H9 (cell line): ENCODE results near the gene UGT1A7. TPM values are rescaled to one million over a fixed set of nuclear protein-coding genes. Genes with fewer than 3 reads are reported as not detected.

Experiments
- DNase-seq: peaks from one replicate; pipeline ENCODE4 v3.0.0-alpha.2; 2017
- H2AFZ ChIP-seq: one replicate; pipeline ENCODE4 v1.6.1; 2013; ENCODE audit warnings: mild to moderate bottlenecking, low read length, control low read depth, moderate library complexity
- H2AK5ac ChIP-seq: 2 replicates; pipeline ENCODE4 v1.6.1; 2013; ENCODE audit warnings: low read length, control low read depth, mixed read lengths; ENCODE audit not compliant: insufficient read length
- H2BK120ac ChIP-seq: one replicate; pipeline ENCODE4 v1.6.1; 2013; ENCODE audit warnings: low read depth, mild to moderate bottlenecking, low read length, control low read depth, inconsistent platforms; ENCODE audit not compliant: poor library complexity, severe bottlenecking
- H2BK12ac ChIP-seq: 2 replicates; pipeline ENCODE4 v1.6.1; 2013; ENCODE audit warnings: low read length, control low read depth, mixed read lengths, low read depth; ENCODE audit not compliant: insufficient read length
- H2BK15ac ChIP-seq: 2 replicates; pipeline ENCODE4 v1.6.1; 2013; ENCODE audit warnings: low read depth, low read length, control low read depth
- H2BK20ac ChIP-seq: one replicate; pipeline ENCODE4 v1.6.1; 2013; ENCODE audit warnings: low read depth, mild to moderate bottlenecking, low read length, control low read depth, inconsistent platforms; ENCODE audit not compliant: poor library complexity, severe bottlenecking
- H2BK5ac ChIP-seq: 2 replicates; pipeline ENCODE4 v1.6.1; 2013; ENCODE audit warnings: low read length, control low read depth, mixed read lengths; ENCODE audit not compliant: insufficient read length
- H3K14ac ChIP-seq: 2 replicates; pipeline ENCODE4 v1.6.1; 2013; ENCODE audit warnings: low read length, control low read depth; ENCODE audit not compliant: insufficient read depth
- H3K18ac ChIP-seq: 2 replicates; pipeline ENCODE4 v1.6.1; 2013; ENCODE audit warnings: low read depth, mild to moderate bottlenecking, mixed read lengths, low read length, control low read depth; ENCODE audit not compliant: insufficient read length
- H3K23ac ChIP-seq: 2 replicates; pipeline ENCODE4 v1.6.1; 2013; ENCODE audit warnings: low read length, control low read depth, mixed read lengths, low read depth; ENCODE audit not compliant: insufficient read length
- H3K23me2 ChIP-seq: 2 replicates; pipeline ENCODE4 v1.6.1; 2013; ENCODE audit warnings: low read depth, mild to moderate bottlenecking, mixed read lengths, low read length, control low read depth; ENCODE audit not compliant: insufficient read length, poor library complexity, severe bottlenecking
- H3K27ac ChIP-seq: 2 replicates; pipeline ENCODE4 v1.5.1; 2013; ENCODE audit warnings: low read length, control low read depth, mixed read lengths, low read depth; ENCODE audit not compliant: insufficient read length
- H3K27me3 ChIP-seq: 2 replicates; pipeline ENCODE4 v1.6.1; 2013; ENCODE audit warnings: low read length, control low read depth, inconsistent platforms; ENCODE audit not compliant: insufficient read depth
- H3K4ac ChIP-seq: 2 replicates; pipeline ENCODE4 v1.6.1; 2013; ENCODE audit warnings: low read depth, mild to moderate bottlenecking, control low read depth, inconsistent platforms, low read length, moderate library complexity
- H3K4me1 ChIP-seq: 2 replicates; pipeline ENCODE4 v1.6.1; 2013; ENCODE audit warnings: low read length, control low read depth, inconsistent platforms; ENCODE audit not compliant: insufficient read depth
- H3K4me2 ChIP-seq: 2 replicates; pipeline ENCODE4 v1.6.1; 2013; ENCODE audit warnings: low read length, control low read depth, mixed read lengths; ENCODE audit not compliant: insufficient read length, insufficient read depth
- H3K56ac ChIP-seq: 2 replicates; pipeline ENCODE4 v1.6.1; 2013; ENCODE audit warnings: low read depth, mild to moderate bottlenecking, mixed read lengths, low read length, control low read depth; ENCODE audit not compliant: insufficient read length
- H3K79me1 ChIP-seq: 2 replicates; pipeline ENCODE4 v1.6.1; 2013; ENCODE audit warnings: low read depth, mild to moderate bottlenecking, moderate library complexity, low read length, control low read depth, inconsistent platforms; ENCODE audit not compliant: insufficient read depth, poor library complexity, severe bottlenecking
- H3K79me2 ChIP-seq: 2 replicates; pipeline ENCODE4 v1.6.1; 2013; ENCODE audit warnings: low read length, control low read depth, inconsistent platforms; ENCODE audit not compliant: insufficient read depth
- H3K9ac ChIP-seq: 2 replicates; pipeline ENCODE4 v1.6.1; 2013; ENCODE audit warnings: low read length, control low read depth, mixed read lengths; ENCODE audit not compliant: insufficient read length; ENCODE audit errors: extremely low read depth
- H3K9me3 ChIP-seq: one replicate; pipeline ENCODE4 v1.6.1; 2013; ENCODE audit warnings: low read depth, low read length, inconsistent platforms; ENCODE audit not compliant: control insufficient read depth
- H3T11ph ChIP-seq: one replicate; pipeline ENCODE4 v1.6.1; 2013; ENCODE audit warnings: mild to moderate bottlenecking, low read length, control low read depth, inconsistent platforms
- H4K20me1 ChIP-seq: one replicate; pipeline ENCODE4 v1.6.1; 2013; ENCODE audit not compliant: control insufficient read depth, insufficient read length, insufficient read depth
- H4K5ac ChIP-seq: 2 replicates; pipeline ENCODE4 v1.6.1; 2013; ENCODE audit warnings: low read depth, mild to moderate bottlenecking, mixed read lengths, low read length, control low read depth; ENCODE audit not compliant: insufficient read length
- H4K8ac ChIP-seq: replicated peaks from 2 replicates; pipeline ENCODE4 v1.6.1; 2013; ENCODE audit warnings: low read length, control low read depth, mixed read lengths, low read depth; ENCODE audit not compliant: insufficient read length
- H4K91ac ChIP-seq: 2 replicates; pipeline ENCODE4 v1.6.1; 2013; ENCODE audit warnings: low read depth, mild to moderate bottlenecking, moderate library complexity, mixed read lengths, low read length, control low read depth; ENCODE audit not compliant: insufficient read length
- H3K27ac Mint-ChIP-seq, 3 experiments: 2 replicates in 2 of 3; 3 replicates in 1 of 3; pipeline ENCODE4 v1.8.0; 2020 to 2021; ENCODE audit warnings: mixed read lengths in 3 of 3, mild to moderate bottlenecking in 1 of 3, moderate library complexity in 1 of 3
- H3K27me3 Mint-ChIP-seq: 2 replicates; pipeline ENCODE4 v1.8.0; 2021; ENCODE audit warnings: low read depth, mild to moderate bottlenecking, moderate library complexity, mixed read lengths
- H3K36me3 Mint-ChIP-seq, 3 experiments: 2 replicates in 2 of 3; 3 replicates in 1 of 3; pipeline ENCODE4 v1.8.0; 2020 to 2021; ENCODE audit warnings: low read depth in 3 of 3, mixed read lengths in 3 of 3; ENCODE audit not compliant: insufficient read depth in 1 of 3
- H3K4me1 Mint-ChIP-seq, 2 experiments: 2 replicates each; pipeline ENCODE4 v1.8.0; 2020; ENCODE audit warnings: mixed read lengths in 2 of 2
- H3K4me3 Mint-ChIP-seq, 2 experiments: 2 replicates in 1 of 2; 3 replicates in 1 of 2; pipeline ENCODE4 v1.8.0; 2020 to 2021; ENCODE audit warnings: mild to moderate bottlenecking in 2 of 2, mixed read lengths in 2 of 2, moderate library complexity in 1 of 2
- H3K9me3 Mint-ChIP-seq, 2 experiments: 2 replicates in 1 of 2; 3 replicates in 1 of 2; pipeline ENCODE4 v1.8.0; 2020; ENCODE audit warnings: mild to moderate bottlenecking in 2 of 2, mixed read lengths in 2 of 2, moderate library complexity in 1 of 2
- WGBS: extraction: QIAGEN DNeasy Blood & Tissue Kit; methylation state at CpG from one replicate; pipeline ENCODE4 v1.1.7; 2013; ENCODE audit warnings: missing lambda C conversion rate, low lambda C conversion rate, mixed read lengths; ENCODE audit not compliant: insufficient read length; ENCODE audit errors: extremely low coverage; 5-methylcytosine and 5-hydroxymethylcytosine counted together
- total RNA-seq: library from RNA; stranded (reverse); gene quantifications from 2 replicates; pipeline ENCODE4 v1.2.1, GENCODE V29; 2021
- TF ChIP-seq, protein P1 (sequence below): fragments of 200-600 bp; sonication (generic); conservative IDR thresholded peaks from 3 replicates; pipeline ENCODE4 v1.8.0; 2021; ENCODE audit warnings: antibody characterized with exemption, mild to moderate bottlenecking

The UGT1A7 gene
- total RNA-seq, 1 experiment from 2014 or later: not detected

DNA sequence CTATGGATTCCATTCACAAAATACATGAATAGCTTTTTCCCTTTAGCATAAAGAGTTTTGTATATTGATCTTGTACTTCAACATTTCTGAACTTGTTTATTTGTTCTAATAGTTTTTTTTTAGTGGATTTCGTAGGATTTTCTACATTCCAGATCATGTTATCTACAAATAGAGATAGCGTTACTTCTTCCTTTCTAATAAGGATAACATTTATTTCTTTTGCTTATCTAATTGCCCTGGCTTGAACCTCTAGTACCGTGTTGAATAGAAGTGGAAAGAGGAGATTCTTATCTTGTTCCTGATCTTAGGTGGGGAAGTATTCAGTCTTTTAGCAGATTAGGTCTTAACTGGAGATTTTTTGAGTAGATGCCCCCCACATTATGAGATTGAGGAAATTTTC is 20.5 kb downstream of the UGT1A7 start:
- H3K23ac ChIP-seq: no peak overlapping the region
- no peaks in the 10 kb centered on the region for H4K20me1 ChIP-seq
- no peak overlapping the region for H2BK12ac ChIP-seq
- no peak overlapping the region for H3T11ph ChIP-seq
- WGBS: no CpG with 5 or more reads among the region's 3 CpGs
- no peak for DNase-seq
- H3K14ac ChIP-seq: no peak overlapping the region
- H4K5ac ChIP-seq: no peak overlapping the region
- no peak overlapping the region for H4K91ac ChIP-seq
- H3K9ac ChIP-seq: no peak overlapping the region
- H3K18ac ChIP-seq: no peak overlapping the region
- H3K23me2 ChIP-seq: peaks cover 5% of the 10 kb centered on the region
- H4K8ac ChIP-seq: no peak overlapping the region
- no peak overlapping the region for H2AK5ac ChIP-seq
- H3K79me1 ChIP-seq: no peaks in the 10 kb centered on the region
- H3K27me3 Mint-ChIP-seq: no peaks in the 10 kb centered on the region
- no peaks in the 10 kb centered on the region for H3K27me3 ChIP-seq
- no peak overlapping the region for H3K27ac ChIP-seq
- H3K9me3 Mint-ChIP-seq: peaks cover 4 to 7% of the 10 kb centered on the region in 2 experiments; a peak in 3 of 5 replicates
- peaks cover 14 to 20% of the 10 kb centered on the region in 2 experiments for H3K4me1 Mint-ChIP-seq
- no peak overlapping the region for H2BK15ac ChIP-seq
- peaks cover 0 to 10% (median 1%) of the 10 kb centered on the region in 3 experiments; a peak in 3 of 7 replicates for H3K36me3 Mint-ChIP-seq
- no peak overlapping the region for H3K27ac Mint-ChIP-seq
- no peaks in the 10 kb centered on the region for H3K4me1 ChIP-seq
- no peak overlapping the region for H3K56ac ChIP-seq
- H2AFZ ChIP-seq: no peak overlapping the region
- no peak overlapping the region for H3K4me3 Mint-ChIP-seq
- no peak overlapping the region for H3K4me2 ChIP-seq
- no peak overlapping the region for H2BK20ac ChIP-seq
- H2BK120ac ChIP-seq: no peak overlapping the region
- H3K9me3 ChIP-seq: no peaks in the 10 kb centered on the region
- TF ChIP-seq, protein P1, sequence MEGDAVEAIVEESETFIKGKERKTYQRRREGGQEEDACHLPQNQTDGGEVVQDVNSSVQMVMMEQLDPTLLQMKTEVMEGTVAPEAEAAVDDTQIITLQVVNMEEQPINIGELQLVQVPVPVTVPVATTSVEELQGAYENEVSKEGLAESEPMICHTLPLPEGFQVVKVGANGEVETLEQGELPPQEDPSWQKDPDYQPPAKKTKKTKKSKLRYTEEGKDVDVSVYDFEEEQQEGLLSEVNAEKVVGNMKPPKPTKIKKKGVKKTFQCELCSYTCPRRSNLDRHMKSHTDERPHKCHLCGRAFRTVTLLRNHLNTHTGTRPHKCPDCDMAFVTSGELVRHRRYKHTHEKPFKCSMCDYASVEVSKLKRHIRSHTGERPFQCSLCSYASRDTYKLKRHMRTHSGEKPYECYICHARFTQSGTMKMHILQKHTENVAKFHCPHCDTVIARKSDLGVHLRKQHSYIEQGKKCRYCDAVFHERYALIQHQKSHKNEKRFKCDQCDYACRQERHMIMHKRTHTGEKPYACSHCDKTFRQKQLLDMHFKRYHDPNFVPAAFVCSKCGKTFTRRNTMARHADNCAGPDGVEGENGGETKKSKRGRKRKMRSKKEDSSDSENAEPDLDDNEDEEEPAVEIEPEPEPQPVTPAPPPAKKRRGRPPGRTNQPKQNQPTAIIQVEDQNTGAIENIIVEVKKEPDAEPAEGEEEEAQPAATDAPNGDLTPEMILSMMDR: no peak
- no peak overlapping the region for H2BK5ac ChIP-seq
- no peaks in the 10 kb centered on the region for H3K79me2 ChIP-seq
- H3K4ac ChIP-seq: no peak overlapping the region
